GM21786 (cell line): ENCODE data around the gene DMWD.

Experiments used
- ATAC-seq: cut with Tn5 transposase; IDR thresholded peaks from one replicate; pipeline ENCODE4 v1.9.1; 2021; ENCODE audit not compliant: unreplicated experiment

DMWD gene

DNA sequence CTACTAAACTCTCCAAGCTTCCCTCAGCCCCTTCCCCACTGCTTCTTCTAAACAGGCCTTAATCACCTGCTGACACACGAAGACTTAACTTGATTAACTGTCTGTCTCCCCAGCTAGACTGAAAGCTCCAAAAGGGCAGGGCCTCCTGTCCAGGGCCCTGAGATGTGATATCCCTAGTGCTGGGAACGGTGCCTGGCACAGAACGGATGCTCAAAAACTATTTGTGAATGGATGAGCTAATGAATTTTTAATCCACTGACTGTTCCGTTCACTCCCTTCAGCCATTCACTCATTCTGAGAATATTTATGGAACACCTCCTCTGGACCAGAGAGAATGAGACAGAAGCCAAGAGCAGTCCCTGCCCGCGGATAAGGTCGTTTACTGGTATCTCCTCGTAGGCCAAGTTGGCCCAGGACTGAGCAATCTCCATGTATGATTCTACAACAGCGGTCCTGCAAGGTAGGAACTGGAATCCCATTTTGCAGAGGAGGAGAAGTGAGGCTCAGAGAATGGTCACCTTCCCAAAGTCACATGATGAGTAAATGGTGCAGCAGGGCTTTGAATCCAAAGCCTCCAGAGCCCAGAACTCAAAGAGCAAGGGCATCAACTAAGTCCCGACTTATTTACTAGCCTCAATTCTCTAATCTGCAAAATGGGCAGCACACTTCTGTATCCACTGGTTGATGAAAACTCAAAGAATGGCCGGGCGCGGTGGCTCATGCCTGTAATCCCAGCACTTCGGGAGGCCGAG, 3.4 kb downstream of the DMWD start:
- ATAC-seq: no peak

DNA sequence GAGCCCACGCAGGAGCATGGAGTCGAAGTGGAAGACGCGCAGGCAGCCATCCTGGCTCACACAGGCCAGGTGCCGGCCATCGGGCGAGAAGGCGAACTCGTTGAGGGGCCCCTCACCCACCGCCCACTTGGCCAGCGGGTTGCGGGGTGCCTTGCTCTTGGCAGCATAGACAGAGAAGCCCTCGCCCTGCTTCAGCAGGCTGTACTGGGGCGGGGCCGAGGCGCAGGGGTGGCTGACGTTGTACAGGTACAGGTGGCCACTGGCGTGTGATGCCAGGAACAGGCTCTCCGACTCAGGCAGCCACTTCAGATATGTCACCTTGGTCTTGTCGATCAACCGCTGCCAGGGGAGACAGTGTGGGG, 6.1 kb downstream of the DMWD start:
- no peak for ATAC-seq

DNA sequence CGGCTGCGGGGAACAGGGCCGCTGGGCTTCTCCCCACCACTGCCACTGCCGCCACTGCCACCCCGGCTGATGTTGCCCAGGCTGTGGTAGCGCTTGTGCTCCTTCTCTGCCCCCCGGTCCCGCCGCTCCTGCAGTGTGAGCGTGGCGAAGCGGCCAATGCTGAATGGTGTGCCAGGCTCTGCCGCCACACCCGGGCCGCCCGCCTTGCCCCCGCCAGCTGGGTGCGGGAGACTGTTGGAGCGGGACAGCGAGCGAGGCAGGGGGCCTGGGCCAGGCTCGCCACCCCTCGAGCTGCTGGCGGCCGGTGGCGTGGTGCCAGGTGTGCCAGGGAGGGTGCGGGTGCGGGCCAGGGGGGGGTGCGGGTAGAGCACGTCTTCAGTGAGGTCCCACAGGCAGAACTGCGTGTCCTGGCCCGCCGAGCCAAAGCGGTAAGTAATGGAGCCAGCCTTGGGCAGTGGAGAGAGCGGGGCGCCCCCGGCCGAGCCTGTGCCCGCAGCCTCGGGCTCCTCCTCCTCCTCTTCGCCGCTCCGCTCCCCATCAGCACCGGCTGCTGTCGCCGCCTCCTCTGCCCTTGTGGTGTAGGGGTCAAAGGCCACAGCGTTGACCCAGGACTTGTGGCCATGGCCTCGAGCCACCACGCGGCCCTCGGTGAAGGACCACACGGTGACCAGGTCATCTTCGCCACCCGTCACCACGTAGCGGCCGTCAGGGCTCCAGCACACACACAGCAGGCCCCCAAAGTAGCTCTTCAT, 6.7 kb downstream of the DMWD start:
- ATAC-seq: no peak

DNA sequence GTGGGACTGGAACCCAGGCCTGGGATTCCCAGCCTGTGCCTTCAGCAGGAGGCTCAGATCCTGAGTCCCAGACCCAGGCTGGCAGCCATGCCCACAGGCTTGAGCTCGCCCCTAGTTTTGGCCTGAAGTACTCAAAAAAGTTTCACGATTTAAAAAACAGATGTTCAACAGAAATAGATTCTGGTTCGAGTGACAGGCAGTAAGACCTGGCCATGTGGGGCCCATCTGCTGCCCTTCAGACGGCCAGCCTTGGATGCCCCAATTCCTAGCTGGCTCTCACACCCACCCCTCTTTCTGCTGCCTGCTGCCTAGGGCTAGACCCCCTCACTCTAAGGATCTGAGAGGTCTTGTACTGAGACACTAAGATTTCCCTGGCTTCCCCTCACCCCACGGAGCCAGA, 7.5 kb downstream of the DMWD start:
- ATAC-seq: no peak

DNA sequence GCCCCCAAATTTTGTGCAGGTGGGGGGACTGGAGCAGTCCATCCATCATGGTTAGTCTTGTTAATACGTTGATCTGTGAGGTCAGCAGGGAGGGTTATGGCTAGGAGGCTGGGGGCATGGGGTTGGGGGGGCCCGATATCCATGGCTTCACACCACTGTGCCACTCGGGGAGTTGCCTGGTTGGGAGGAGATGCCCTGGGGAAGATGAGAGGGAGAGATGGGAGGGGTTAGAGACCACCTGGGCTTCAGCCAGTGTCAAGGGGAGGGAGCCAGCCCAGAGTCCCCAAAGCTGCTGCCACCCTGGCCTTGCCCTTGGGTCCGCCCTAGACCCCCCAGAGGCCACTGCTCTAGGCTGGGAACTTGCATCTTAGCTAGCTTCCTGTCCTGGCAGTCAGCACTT, 8.5 kb downstream of the DMWD start:
- no peak for ATAC-seq

DNA sequence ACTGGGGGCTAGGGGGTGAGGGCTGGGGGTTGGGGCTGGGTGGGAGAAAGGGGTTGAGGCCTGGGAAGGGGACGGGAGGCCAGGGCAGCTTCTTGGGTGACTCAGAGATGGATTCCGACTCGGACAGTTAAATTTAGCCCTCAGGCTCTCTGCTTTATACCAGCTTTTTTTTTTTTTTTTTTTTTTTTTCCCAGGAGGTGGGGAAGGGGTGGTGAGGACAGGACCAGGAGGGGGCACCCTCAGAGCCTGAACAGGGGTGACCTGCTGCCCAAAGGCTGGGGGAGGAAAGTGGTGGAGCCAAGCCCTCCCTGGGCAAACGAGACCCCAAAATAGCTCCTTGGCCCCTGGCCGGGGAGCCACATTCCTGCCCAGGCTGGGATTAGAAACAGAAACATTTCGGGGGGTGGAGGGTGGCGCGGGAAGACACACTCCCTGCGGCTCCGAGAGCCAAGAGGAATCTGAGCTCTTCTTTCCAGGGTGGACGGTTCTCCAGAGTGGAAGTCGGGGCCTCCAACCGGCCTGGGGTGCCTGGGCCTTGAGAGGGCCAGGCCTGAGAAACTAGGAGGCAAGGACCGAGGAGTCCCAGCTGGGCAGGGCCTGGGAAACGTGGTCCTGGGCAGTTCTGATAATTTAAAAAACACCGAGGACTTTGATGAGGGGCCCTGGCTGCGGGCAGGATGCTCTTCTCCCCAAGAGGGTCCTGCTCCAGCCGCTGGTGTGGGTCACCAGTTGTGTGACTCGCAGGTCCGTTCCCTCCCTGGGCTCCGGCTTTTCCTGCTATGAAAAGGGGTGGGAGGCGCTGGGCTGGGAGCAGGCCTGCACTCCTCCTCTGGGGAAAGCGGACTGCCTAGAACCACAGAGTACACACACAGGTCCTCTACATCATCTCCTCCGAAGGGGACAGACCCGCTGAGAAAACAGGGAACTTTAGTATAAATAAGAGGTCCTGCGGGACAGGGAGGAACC, 9.5 kb downstream of the DMWD start:
- no peak for ATAC-seq

DNA sequence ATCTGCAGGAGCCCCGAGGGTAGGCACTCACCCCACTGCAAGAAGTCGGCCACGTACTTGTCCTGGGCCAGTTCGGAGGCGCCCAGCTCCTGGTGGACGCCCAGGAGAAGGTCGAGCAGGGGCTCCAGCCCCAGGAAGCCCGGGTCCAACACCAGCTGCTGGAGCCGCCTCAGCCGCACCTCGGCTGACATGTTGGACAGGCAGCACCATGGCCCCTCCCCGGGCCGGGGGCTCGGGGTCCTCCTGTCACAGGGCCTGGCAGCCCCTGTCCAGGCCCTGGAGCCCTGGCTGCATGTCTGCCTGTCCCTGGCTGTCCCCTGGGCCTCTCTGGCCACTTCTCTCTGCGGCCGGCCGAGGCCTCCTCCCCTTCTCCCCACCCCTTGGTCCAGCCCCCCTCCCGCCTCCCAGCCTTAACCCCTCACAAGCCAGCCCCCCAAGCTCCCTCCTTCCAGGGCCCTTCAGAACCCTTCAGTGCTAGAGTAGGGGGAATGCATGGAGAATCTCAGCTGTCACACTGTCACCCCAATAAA, 10.4 kb downstream of the DMWD start, which contains the start of gene DMPK:
DMPK (minus strand) TSS at position 329 of the 530 bp plus-strand sequence; CDS start at position 191, 138 bp downstream.
- no peak for ATAC-seq

DNA sequence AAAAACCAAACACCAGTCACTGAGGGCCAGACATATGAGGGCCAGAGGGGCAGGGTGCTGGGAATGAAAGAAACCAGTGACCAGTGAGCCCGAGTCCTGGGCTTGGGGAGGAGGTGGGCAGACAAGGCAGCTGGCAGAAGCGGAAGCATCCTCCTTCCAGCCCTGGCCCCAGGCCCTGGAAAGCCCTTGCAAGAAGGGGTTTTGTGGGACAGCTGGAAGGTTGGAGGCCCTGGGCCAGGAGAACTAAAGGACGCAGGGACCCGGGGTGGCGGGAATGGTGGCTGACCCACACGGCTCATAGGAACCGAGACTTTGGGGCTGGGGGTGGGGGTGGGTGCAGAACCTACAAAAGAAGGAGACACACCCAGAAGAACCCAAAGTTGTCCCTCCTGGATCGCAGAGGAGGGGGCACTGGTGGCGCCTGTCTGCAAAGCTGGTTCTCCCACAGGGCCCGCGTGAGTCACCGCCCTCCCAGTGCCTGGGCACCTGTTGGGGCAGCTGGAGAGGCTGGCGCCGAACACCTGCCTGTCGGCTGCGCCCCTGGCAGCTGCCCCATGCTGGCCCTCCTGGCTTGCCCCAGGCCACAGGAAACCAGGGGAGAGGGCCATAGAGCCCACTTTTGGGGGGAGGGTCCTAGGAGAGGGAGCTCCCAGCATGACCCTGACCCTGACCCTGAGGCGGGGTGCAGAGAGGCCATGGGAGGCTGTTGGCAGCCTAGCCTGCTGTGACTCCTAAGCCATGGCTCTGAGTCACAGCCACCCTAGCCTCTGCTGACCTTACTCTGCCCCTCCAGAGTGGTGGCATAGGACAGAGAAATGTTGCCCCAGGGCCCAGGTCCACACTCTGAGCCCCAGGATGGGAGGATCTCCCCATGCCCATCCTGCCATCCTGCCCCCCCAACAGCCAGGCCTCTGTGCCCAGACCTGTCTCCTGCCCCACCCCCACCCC, 11.2 kb downstream of the DMWD start:
- ATAC-seq: no peak

DNA sequence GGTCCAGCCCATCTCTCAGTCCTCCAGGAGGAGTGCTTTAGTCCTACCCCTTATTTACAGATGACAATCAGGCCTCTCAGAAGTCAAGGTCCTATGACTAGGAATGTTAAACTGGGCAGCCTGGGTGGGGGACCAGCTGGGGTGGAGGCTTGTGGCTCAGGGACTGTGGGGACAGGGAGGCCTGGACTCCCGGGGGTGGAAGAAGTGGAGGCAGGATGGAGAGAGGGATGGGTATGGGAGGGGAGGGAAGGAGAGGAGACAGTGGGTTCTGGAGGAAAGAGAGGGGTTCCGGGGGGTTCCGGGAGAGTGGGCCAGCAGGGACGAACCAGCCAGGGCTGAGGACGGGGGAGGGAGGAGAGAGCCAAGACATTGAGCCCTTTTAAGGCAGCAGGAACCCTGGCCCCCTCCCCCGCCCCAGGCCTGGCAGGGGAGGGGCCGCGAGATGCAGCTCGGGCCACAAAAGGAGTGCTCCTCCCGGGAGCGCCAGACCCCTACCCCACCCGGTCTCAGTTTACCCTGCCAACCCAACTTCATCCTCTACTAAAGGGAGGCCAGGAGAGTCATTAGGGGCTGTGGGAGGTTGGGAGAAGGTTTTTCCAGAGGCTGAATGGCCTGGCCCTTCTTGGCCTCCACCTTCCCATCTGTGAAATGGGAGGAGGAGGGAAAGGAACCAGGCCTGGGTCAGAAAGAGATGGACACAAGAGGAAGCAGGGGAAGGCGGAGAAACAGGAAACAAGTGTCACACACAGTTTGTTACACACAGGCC, 12.0 kb downstream of the DMWD start:
- no peak for ATAC-seq

DNA sequence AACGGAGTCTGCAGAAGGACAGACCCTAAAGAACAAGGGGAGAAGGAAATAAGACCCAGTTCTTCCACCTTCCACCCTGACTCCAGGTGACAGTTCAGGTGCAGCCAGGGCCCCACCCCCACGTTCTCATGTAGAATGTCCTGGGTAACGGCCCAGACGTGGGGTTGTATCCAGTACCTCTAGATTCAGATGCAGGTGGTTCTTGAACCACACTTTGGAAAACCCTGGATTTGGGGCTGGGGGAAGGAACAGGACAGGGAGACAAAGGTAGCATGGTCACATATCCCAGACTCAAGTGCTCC, 12.5 kb downstream of the DMWD start:
- no peak for ATAC-seq

DNA sequence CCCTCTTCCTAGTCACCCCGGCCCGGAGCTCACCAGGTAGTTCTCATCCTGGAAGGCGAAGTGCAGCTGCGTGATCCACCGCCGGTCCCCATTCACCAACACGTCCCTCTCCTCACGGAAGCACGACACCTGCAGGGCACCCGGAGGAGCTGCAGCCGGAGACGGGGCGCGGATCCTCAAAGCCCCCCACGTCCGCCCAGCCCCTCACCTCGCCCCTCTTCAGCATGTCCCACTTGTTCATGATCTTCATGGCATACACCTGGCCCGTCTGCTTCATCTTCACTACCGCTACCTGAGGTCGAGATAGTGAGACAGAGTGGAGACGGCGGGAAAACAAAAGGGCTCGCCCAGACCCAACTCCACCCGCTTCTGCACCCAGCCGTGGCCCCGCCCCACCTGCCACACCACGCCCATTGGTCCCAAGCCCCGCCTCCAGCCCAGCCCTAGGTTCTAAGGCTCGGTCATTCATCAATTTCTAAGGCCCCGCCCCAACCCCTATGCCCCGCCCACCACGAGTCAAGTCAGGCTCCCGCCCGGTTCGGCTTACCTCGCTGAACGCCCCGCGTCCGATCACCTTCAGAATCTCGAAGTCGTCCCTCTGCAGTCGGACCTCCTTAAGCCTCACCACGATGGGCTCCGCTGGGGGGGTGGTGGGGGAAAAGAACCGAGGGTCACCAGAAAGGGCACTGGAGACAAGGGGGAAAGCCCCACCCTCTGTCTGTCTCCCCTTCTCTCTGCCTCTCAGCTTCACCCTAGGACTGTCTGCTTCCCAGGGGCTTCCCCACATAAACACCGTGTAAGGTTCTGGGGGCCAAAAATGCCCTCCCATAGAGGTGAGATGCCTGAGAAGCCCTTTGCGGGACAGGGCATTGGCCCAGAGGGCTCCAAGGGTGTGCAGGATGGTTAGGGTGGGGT, 13.2 kb downstream of the DMWD start:
- ATAC-seq: peak; percentile 69

DNA sequence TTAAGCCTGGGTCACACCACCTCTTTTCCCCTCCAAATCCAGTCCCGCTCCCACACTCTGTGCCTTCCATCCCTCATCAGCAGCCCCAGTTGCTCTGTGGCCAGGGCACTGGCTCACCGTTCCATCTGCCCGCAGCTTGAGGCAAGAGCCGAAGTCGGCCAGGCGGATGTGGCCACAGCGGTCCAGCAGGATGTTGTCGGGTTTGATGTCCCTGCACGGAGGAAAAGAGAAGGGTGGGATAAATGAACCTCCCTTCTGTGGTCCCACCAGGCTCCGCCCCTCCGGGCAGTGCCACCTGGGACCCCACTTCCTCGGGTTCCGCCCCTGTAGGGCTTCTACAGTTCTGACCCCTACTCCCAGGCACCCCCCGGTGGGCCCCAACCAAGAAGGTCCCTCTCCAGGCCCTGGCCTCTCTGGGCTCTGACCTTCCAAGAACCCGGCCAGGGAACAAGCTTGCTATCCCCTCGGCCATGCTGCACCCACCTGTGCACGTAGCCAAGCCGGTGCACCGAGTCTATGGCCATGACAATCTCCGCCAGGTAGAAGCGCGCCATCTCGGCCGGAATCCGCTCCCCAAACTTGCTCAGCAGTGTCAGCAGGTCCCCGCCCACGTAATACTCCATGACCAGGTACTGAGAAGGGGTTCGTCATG, 14.5 kb downstream of the DMWD start:
- ATAC-seq: no peak

DNA sequence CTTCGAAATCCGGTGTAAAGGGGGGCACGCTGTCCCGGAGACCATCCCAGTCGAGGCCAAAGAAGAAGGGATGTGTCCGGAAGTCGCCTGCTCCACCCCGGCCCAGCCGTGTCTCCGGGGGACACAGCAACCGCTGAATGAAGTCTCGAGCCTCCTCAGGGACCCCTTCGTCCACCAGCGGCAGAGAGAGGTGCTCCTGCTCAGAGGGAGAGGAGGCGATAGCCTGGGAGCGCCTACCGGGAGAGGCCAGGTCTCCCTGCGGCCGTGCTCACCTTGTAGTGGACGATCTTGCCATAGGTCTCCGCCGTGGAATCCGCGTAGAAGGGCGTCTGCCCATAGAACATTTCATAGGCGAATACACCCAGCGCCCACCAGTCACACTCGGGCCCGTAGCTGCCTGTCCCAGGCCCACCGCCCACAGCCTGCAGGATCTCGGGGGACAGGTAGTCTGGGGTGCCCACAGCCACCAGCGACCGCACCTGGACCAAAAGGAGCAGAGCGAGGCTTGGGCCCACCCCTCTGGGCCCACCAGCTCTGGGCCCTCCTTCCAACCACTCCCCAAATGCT, 15.2 kb downstream of the DMWD start:
- ATAC-seq: no peak

DNA sequence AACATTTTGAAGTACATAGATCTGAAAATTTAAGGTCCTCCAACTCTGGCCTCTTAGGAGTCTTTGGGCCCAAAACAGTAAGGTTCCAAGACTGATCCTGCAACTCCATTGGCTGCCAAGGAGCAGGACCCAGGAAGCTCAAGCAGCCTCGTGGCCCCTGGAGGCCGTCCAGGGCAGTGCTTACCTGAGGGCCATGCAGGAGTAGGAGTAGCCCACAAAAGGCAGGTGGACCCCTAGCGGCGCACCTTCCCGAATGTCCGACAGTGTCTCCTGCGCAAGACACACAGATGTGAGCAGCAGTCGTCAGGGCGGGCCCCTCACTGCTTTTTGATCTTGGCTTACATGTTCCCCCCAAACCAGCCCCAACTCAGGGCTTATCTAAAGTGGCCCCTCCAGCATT, 17.9 kb downstream of the DMWD start:
- ATAC-seq: no peak

DNA sequence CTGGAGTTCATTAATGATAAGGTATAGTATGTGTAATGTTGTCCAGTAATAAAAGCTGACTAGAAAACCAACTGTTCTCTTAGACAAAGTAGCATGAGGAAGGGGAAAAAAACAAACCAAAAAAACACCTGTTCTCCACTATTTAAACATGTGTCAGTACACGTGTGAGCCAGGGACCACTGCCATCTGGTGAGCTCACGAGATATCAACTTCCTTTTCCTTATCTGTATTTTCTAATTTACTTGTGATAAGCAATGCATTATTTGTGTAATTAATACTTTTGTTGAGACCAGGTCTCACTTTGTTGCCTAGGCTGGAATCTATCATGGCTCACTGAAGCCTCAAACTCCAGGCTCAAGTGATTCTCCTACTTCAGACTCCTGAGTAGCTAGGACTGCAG, 19.3 kb downstream of the DMWD start:
- no peak for ATAC-seq

DNA sequence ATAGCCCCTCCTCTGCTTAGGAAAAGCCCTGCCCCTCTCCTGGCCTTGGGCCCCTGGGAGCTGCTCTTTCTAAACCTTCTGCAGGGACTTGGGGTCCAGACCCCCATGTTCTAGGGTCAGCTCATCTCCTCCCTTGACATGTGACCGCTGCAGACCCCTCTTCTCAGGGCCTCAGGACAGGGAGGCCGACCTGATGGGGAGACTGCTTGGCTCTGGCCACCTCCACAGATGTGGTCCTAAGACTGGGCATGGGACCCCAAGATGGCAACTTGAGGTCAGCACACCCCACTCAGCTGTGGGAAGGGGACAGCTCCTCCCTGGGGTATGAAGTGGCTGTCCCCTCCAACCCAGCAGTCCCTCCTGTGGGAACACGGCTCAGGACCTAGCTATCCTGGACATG, 19.7 kb downstream of the DMWD start:
- no peak for ATAC-seq

DNA sequence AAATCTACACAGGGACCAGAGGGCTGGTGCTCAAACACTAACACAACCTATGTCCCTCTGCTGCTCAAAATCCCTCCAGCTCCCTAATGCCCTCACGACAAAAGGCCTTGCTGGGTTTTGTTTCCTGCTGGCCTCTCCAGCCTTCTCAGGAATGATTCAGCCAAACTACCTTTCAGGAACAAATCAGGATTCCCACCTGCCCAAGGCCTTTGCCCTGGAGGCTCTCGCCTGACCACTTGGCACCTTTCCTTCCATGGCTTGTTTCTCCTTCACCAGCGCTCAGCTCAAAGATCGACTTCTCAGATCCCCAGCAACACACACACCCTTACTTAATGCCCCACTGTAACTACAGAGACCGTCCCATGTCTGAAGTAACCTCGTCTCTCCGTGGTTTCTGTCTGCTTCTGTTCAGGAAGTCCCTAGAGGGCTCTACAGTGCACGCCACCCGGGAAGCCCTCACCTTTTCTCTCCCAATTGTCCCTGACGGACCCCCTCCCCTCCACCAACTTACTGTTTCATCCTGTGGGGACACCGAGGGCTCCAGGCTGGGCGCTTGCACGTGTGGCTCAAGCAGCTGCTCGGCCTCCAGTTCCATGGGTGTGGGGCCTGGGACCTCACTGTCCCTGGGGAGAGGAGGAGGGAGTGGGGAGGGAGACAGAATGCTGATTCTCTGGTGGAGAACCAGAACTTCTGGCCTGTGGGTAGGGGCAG, 20.4 kb downstream of the DMWD start:
- no peak for ATAC-seq
